Measurements from ENCODE around the gene PNMA6E.

PNMA6E gene

GRCh38 chrX:153442463-153442862 lies 41.3 kb upstream of the PNMA6E start:
- TF ChIP-seq EZH2phosphoT487 (IDR thresholded peaks at IDR 0.05; ENCODE audit: borderline replicate concordance, low read length), result no peak
- no peak for TF ChIP-seq CTCF (IDR thresholded peaks at IDR 0.05; ENCODE audit: low read depth, low read length, poor library complexity, severe bottlenecking)
- Histone ChIP-seq H3K36me3 (ENCODE audit: control insufficient read depth, low read length) (no peaks in the 10 kb centered on the region), H3K9me2 (replicated peaks; ENCODE audit: control insufficient read depth, low read length) (no peaks in the 10 kb centered on the region), H4K20me1 (ENCODE audit: control insufficient read depth, insufficient read depth, low read depth, low read length) (no peaks in the 10 kb centered on the region), H3K4me3 (ENCODE audit: low read length) (no peak overlapping the region), H3K79me2 (ENCODE audit: control insufficient read depth, low read length) (no peaks in the 10 kb centered on the region), H3K4me1 (ENCODE audit: control insufficient read depth, low read length) (no peaks in the 10 kb centered on the region), H3F3A (ENCODE audit: control insufficient read depth, insufficient read depth) (no peaks in the 10 kb centered on the region), H3K9me3 (ENCODE audit: control insufficient read depth, insufficient read depth, low read length) (no peaks in the 10 kb centered on the region), H3K27ac (ENCODE audit: low read depth, low read length) (no peak overlapping the region), H3K27me3 (ENCODE audit: control insufficient read depth, low read length) (no peaks in the 10 kb centered on the region), H3K4me2 (ENCODE audit: low read length) (no peak overlapping the region)

GRCh38 chrX:153441981-153442380 lies 40.8 kb upstream of the PNMA6E start:
- no peaks in the 10 kb centered on the region for H4K20me1 ChIP-seq (ENCODE audit: control insufficient read depth, insufficient read depth, low read depth, low read length)
- H3K9me2 ChIP-seq (replicated peaks; ENCODE audit: control insufficient read depth, low read length), result no peaks in the 10 kb centered on the region
- H3K4me2 ChIP-seq (ENCODE audit: low read length), result no peak overlapping the region
- no peaks in the 10 kb centered on the region for H3K9me3 ChIP-seq (ENCODE audit: control insufficient read depth, insufficient read depth, low read length)
- TF ChIP-seq EZH2phosphoT487 (IDR thresholded peaks at IDR 0.05; ENCODE audit: borderline replicate concordance, low read length) (no peak), CTCF (IDR thresholded peaks at IDR 0.05; ENCODE audit: low read depth, low read length, poor library complexity, severe bottlenecking) (no peak)
- H3K4me1 ChIP-seq (ENCODE audit: control insufficient read depth, low read length), result no peaks in the 10 kb centered on the region
- no peak overlapping the region for H3K4me3 ChIP-seq (ENCODE audit: low read length)
- no peak overlapping the region for H3K27ac ChIP-seq (ENCODE audit: low read depth, low read length)
- H3F3A ChIP-seq (ENCODE audit: control insufficient read depth, insufficient read depth), result no peaks in the 10 kb centered on the region
- H3K36me3 ChIP-seq (ENCODE audit: control insufficient read depth, low read length), result no peaks in the 10 kb centered on the region
- H3K79me2 ChIP-seq (ENCODE audit: control insufficient read depth, low read length), result no peaks in the 10 kb centered on the region
- no peaks in the 10 kb centered on the region for H3K27me3 ChIP-seq (ENCODE audit: control insufficient read depth, low read length)

GRCh38 chrX:153441296-153441695 lies 40.1 kb upstream of the PNMA6E start:
- Histone ChIP-seq H3K4me2 (ENCODE audit: low read length) (no peak overlapping the region), H3K9me2 (replicated peaks; ENCODE audit: control insufficient read depth, low read length) (no peaks in the 10 kb centered on the region), H3K4me3 (ENCODE audit: low read length) (no peak overlapping the region), H3K27me3 (ENCODE audit: control insufficient read depth, low read length) (no peaks in the 10 kb centered on the region), H3K27ac (ENCODE audit: low read depth, low read length) (no peak overlapping the region), H3K9me3 (ENCODE audit: control insufficient read depth, insufficient read depth, low read length) (no peaks in the 10 kb centered on the region), H4K20me1 (ENCODE audit: control insufficient read depth, insufficient read depth, low read depth, low read length) (no peaks in the 10 kb centered on the region), H3K36me3 (ENCODE audit: control insufficient read depth, low read length) (no peaks in the 10 kb centered on the region), H3K79me2 (ENCODE audit: control insufficient read depth, low read length) (no peaks in the 10 kb centered on the region), H3F3A (ENCODE audit: control insufficient read depth, insufficient read depth) (no peaks in the 10 kb centered on the region), H3K4me1 (ENCODE audit: control insufficient read depth, low read length) (no peaks in the 10 kb centered on the region)
- TF ChIP-seq EZH2phosphoT487 (IDR thresholded peaks at IDR 0.05; ENCODE audit: borderline replicate concordance, low read length) (no peak), CTCF (IDR thresholded peaks at IDR 0.05; ENCODE audit: low read depth, low read length, poor library complexity, severe bottlenecking) (no peak)
